K562 (cell line): ENCODE measurements around the gene HNRNPF. TPM values are rescaled to one million over a fixed set of nuclear protein-coding genes. Genes with fewer than 3 reads are reported as not detected.

Experiments used
- ATAC-seq: fragments of 200-7000 bp; cut with Tn5 transposase; 3 replicates; pipeline ENCODE4 v1.9.1; 2020; ENCODE audit warnings: moderate library complexity
- BruUV-seq: library from RNA; stranded (reverse); fragments of 400-500 nt; replicated peaks from 2 replicates; lab custom pipeline; 2021; lab: Mats Ljungman, UMichigan
- CTCF ChIA-PET: fragments of 300-600 bp; formaldehyde crosslinking; extraction: SDS; loops from one replicate; lab custom pipeline; 2021; ENCODE audit warnings: low intra/inter-chr PET ratio; lab: Yijun Ruan, JAX
- POLR2A ChIA-PET: fragments of 300-600, 350-650 bp; sonication (Branson Sonifier 250); formaldehyde crosslinking; extraction: SDS; loops from one replicate; lab custom pipeline; 2021; ENCODE audit warnings: antibody characterized with exemption, inconsistent platforms; lab: Yijun Ruan, JAX
- DNase-seq, 4 experiments: peaks; one replicate each; pipeline versions ENCODE4 v3.0.0 to v3.0.0-alpha.2; 2011 to 2018; ENCODE audit warnings: low spot score in 3 of 4, mixed read lengths in 3 of 4; ENCODE audit errors: extremely low read depth in 1 of 4
- FAIRE-seq: peaks from 2 replicates; lab custom pipeline; 2011; peaks lifted over from hg19 to GRCh38; lab: Jason Lieb, UNC
- H2AFZ ChIP-seq: 2 replicates; pipeline ENCODE4 v1.6.0; 2011; ENCODE audit warnings: low read depth, low read length, control low read depth, inconsistent platforms
- H3K27ac ChIP-seq: fragments of 200-600 bp; 3 replicates; pipeline ENCODE4 v1.8.0; 2011; ENCODE audit warnings: low read depth, mild to moderate bottlenecking, control low read depth, inconsistent platforms, low read length, moderate library complexity, mixed read lengths; ENCODE audit errors: extremely low read depth
- H3K27me3 ChIP-seq, 2 experiments: fragments of 300-600 bp in 1 of 2; 2 replicates in 1 of 2; 3 replicates in 1 of 2; pipeline versions ENCODE4 v1.6.0 to v1.8.0; 2011; ENCODE audit warnings: inconsistent platforms in 2 of 2, low read length in 2 of 2, mild to moderate bottlenecking in 1 of 2, mixed read lengths in 1 of 2, moderate library complexity in 1 of 2; ENCODE audit not compliant: control insufficient read depth in 2 of 2, insufficient read depth in 2 of 2
- H3K36me3 ChIP-seq: fragments of 300-600 bp; 3 replicates; pipeline ENCODE4 v1.8.0; 2011; ENCODE audit warnings: mild to moderate bottlenecking, low read length, inconsistent platforms; ENCODE audit not compliant: control insufficient read depth, insufficient read depth
- H3K4me1 ChIP-seq, 2 experiments: fragments of 200-600 bp in 1 of 2; replicated peaks in 1 of 2; 2 replicates in 1 of 2; 3 replicates in 1 of 2; pipeline versions ENCODE4 v1.5.1 to v1.8.0; 2011; ENCODE audit warnings: inconsistent platforms in 2 of 2, low read length in 2 of 2, mild to moderate bottlenecking in 1 of 2, mixed read lengths in 1 of 2, moderate library complexity in 1 of 2; ENCODE audit not compliant: control insufficient read depth in 2 of 2, insufficient read depth in 2 of 2
- H3K4me2 ChIP-seq: 2 replicates; pipeline ENCODE4 v1.6.1; 2011; ENCODE audit warnings: low read length, control low read depth, inconsistent platforms, mixed read lengths; ENCODE audit not compliant: insufficient read depth
- H3K4me3 ChIP-seq: fragments of 200-600 bp; sonication (generic), shearing (Covaris generic); 2 replicates; pipeline ENCODE4 v1.5.1; 2016; ENCODE audit warnings: control low read depth, inconsistent platforms
- H3K79me2 ChIP-seq: fragments of 200-600 bp; 3 replicates; pipeline ENCODE4 v1.8.0; 2011; ENCODE audit warnings: low read length, inconsistent platforms; ENCODE audit not compliant: control insufficient read depth, insufficient read depth
- H3K9ac ChIP-seq, 2 experiments: 2 replicates each; pipeline versions ENCODE4 v1.6.0 to v1.6.1; 2011; ENCODE audit warnings: low read depth in 2 of 2, low read length in 2 of 2, control low read depth in 1 of 2, inconsistent platforms in 1 of 2, mild to moderate bottlenecking in 1 of 2, mixed read lengths in 1 of 2; ENCODE audit not compliant: insufficient read depth in 1 of 2
- H3K9me1 ChIP-seq: one replicate; pipeline ENCODE4 v1.6.0; 2011; ENCODE audit warnings: inconsistent platforms, mild to moderate bottlenecking, low read length, moderate library complexity; ENCODE audit not compliant: control insufficient read depth, insufficient read depth
- H3K9me3 ChIP-seq: replicated peaks from 2 replicates; pipeline ENCODE4 v1.5.1; 2011; ENCODE audit warnings: low read depth, low read length, inconsistent platforms; ENCODE audit not compliant: control insufficient read depth, insufficient read depth
- H4K20me1 ChIP-seq: replicated peaks from 2 replicates; pipeline ENCODE4 v1.6.1; 2011; ENCODE audit warnings: low read length, inconsistent platforms, mixed read lengths; ENCODE audit not compliant: control insufficient read depth, insufficient read depth
- ARID4B ChIP-seq: sonication (generic); formaldehyde crosslinking; IDR thresholded peaks from 2 replicates; pipeline ENCODE4 v1.8.0; 2022; ENCODE audit warnings: mild to moderate bottlenecking, missing genetic modification reagents
- CCAR2 ChIP-seq: fragments of 200-400 bp; formaldehyde crosslinking; IDR thresholded peaks from 2 replicates; pipeline ENCODE4 v1.6.1; 2017; ENCODE audit warnings: mild to moderate bottlenecking, low read depth, low read length
- EWSR1 ChIP-seq: fragments of 450-650 bp; IDR thresholded peaks from 2 replicates; pipeline ENCODE4 v1.6.1; 2018; ENCODE audit warnings: borderline replicate concordance, mild to moderate bottlenecking, low read depth, moderate library complexity; ENCODE audit not compliant: partially characterized antibody
- MTF1 ChIP-seq: fragments of 250-450 bp; sonication (Bioruptor Pico); IDR thresholded peaks from 2 replicates; pipeline ENCODE4 v1.9.0; 2021; ENCODE audit warnings: moderate library complexity, mild to moderate bottlenecking, inconsistent platforms, borderline replicate concordance
- NCOR1 ChIP-seq: fragments of 450-650 bp; IDR thresholded peaks from 2 replicates; pipeline ENCODE4 v1.6.1; 2016; ENCODE audit warnings: mild to moderate bottlenecking, moderate library complexity
- NFE2L1 ChIP-seq: fragments of 450-650 bp; IDR thresholded peaks from 2 replicates; pipeline ENCODE4 v1.6.1; 2016; ENCODE audit warnings: missing genetic modification characterization, low read depth, mild to moderate bottlenecking, missing compliant biosample characterization, moderate library complexity, borderline replicate concordance
- SFPQ ChIP-seq: fragments of 200-400 bp; formaldehyde crosslinking; IDR thresholded peaks from 2 replicates; pipeline ENCODE4 v1.6.1; 2017; ENCODE audit warnings: mild to moderate bottlenecking, low read depth, low read length, moderate library complexity
- TRIM28 ChIP-seq: fragments of 450-650 bp; IDR thresholded peaks from 2 replicates; pipeline ENCODE4 v1.6.1; 2017
- ZBTB1 ChIP-seq: sonication (generic); formaldehyde crosslinking; IDR thresholded peaks from 2 replicates; pipeline ENCODE4 v1.8.1; 2023; ENCODE audit warnings: missing genetic modification reagents, low read depth, mild to moderate bottlenecking, borderline replicate concordance
- ZBTB2 ChIP-seq: fragments of 450-650 bp; IDR thresholded peaks from 2 replicates; pipeline ENCODE4 v1.6.1; 2016; ENCODE audit warnings: antibody characterized with exemption
- ZNF175 ChIP-seq: fragments of 200-800 bp; sonication (Bioruptor generic); IDR thresholded peaks from 2 replicates; pipeline ENCODE4 v1.6.1; 2016; ENCODE audit warnings: low read depth, mild to moderate bottlenecking, missing genetic modification characterization, missing compliant biosample characterization
- ZNF184 ChIP-seq: sonication (generic); formaldehyde crosslinking; IDR thresholded peaks from 2 replicates; pipeline ENCODE4 v1.5.0; 2020; ENCODE audit warnings: missing genetic modification reagents
- WGBS: fragments of 100-300 bp; shearing (Covaris generic); methylation state at CpG from one replicate; pipeline ENCODE4 v1.1.6; 2016; ENCODE audit warnings: low coverage, mixed read lengths; ENCODE audit not compliant: insufficient coverage; ENCODE audit errors: missing lambda C conversion rate; 5-methylcytosine and 5-hydroxymethylcytosine counted together
- in situ Hi-C: fragments of 300-500 bp; cut with MboI; formaldehyde crosslinking; loops from 4 replicates; pipeline ENCODE4 v1.15.0; 2018; ENCODE audit warnings: inconsistent platforms, mixed read lengths
- intact Hi-C: fragments of 100-400 bp; cut with micrococcal nuclease; formaldehyde crosslinking; loops from 2 replicates; pipeline ENCODE4 v1.14.2; 2022
- polyA plus RNA-seq, 8 experiments: library from polyadenylated mRNA; depleted of rRNA in 4 of 8; stranded (reverse) in 5 of 8; unstranded in 3 of 8; fragments of >200 nt; fragmentation: Nextera tagmentation in 2 of 8; fragmentation: Illumina TruSeq in 1 of 8; extraction: Ambion mirVana in 2 of 8; extraction: Trizol in 1 of 8; gene quantifications; 2 replicates each; pipeline versions ENCODE4 v1.2.1 to v1.2.3, GENCODE V29; 2011 to 2014; ENCODE audit warnings: inconsistent platforms in 1 of 8, missing spikeins in 1 of 8
- total RNA-seq, 7 experiments: library from RNA; depleted of rRNA in 6 of 7; stranded (reverse); fragments of >200 nt in 6 of 7; fragmentation: Illumina TruSeq in 2 of 7; extraction: Trizol in 2 of 7; gene quantifications; 2 replicates each; pipeline versions ENCODE4 v1.2.1 to v1.2.3, GENCODE V29; 2011 to 2021; ENCODE audit warnings: low replicate concordance in 1 of 7

The HNRNPF gene
- total and polyA plus RNA-seq, 9 of the 15 experiments (the other 6 are each of a cell fraction or from before 2014, with no cell fraction given), result 192 to 489 (median 416) TPM

GRCh38 chr10:43373461-43373860 is 35.5 kb downstream of the HNRNPF start:
- no peak overlapping the region for H3K27ac ChIP-seq
- H3K4me1 ChIP-seq, result peaks cover 7 to 30% of the 10 kb centered on the region in 2 experiments; a peak in 4 of 5 replicates
- WGBS, result 0% methylated on average over 2 of the region's 5 CpGs
- no TSS peak for BruUV-seq
- no peaks in the 10 kb centered on the region for H3K36me3 ChIP-seq
- no peak for FAIRE-seq
- H3K4me3 ChIP-seq, result no peak overlapping the region
- ChIA-PET CTCF (no interaction called here), POLR2A (interaction anchor here (2.7 kb wide), 1 partner anchor 11 kb away, joined by 14 read pairs; no protein-coding TSS in a partner anchor)
- no peaks in the 10 kb centered on the region for H3K9me3 ChIP-seq
- no peaks in the 10 kb centered on the region for H4K20me1 ChIP-seq
- DNase-seq, result no peak
- no peak for ATAC-seq
- intact Hi-C loops, result no loop called here
- H3K9ac ChIP-seq, result no peak overlapping the region
- H3K4me2 ChIP-seq, result no peak overlapping the region
- no peak overlapping the region for H2AFZ ChIP-seq
- peaks cover 0 to 15% of the 10 kb centered on the region in 2 experiments; a peak in 2 of 5 replicates for H3K27me3 ChIP-seq
- no peaks in the 10 kb centered on the region for H3K79me2 ChIP-seq
- H3K9me1 ChIP-seq, result no peaks in the 10 kb centered on the region
- in situ Hi-C loops, result no loop called here
- TF ChIP-seq MTF1 (CRISPR knock-in tag), result no peak
- TF ChIP-seq SFPQ, result no peak
- TF ChIP-seq TRIM28, result no peak
- TF ChIP-seq ARID4B (CRISPR knock-in tag), result no peak
- no peak for TF ChIP-seq ZBTB2
- TF ChIP-seq NCOR1, result no peak
- no peak for TF ChIP-seq ZBTB1 (CRISPR knock-in tag)
- no peak for TF ChIP-seq NFE2L1
- no peak for TF ChIP-seq ZNF175
- no peak for TF ChIP-seq ZNF184 (CRISPR knock-in tag)
- TF ChIP-seq CCAR2, result no peak
- TF ChIP-seq EWSR1, result no peak
